HG02973 (cell line): ENCODE data around the gene RABGAP1.

ENCODE experiments used
- ATAC-seq: cut with Tn5 transposase; IDR thresholded peaks from one replicate; pipeline ENCODE4 v1.9.1; 2021; ENCODE audit warnings: moderate library complexity; ENCODE audit not compliant: unreplicated experiment

RABGAP1 gene

GRCh38 chr9:123108976-123109375 lies 168.2 kb downstream of the RABGAP1 start:
- ATAC-seq = no peak

- ATAC-seq = no peak
Observed at GRCh38 chr9:123109540-123110279, 168.9 kb downstream of the RABGAP1 start.

GRCh38 chr9:123111427-123112014 lies 170.7 kb downstream of the RABGAP1 start:
- no peak for ATAC-seq

GRCh38 chr9:123112015-123112975 lies 171.5 kb downstream of the RABGAP1 start:
- ATAC-seq = no peak

GRCh38 chr9:123113185-123113584 lies 172.4 kb downstream of the RABGAP1 start:
- ATAC-seq = no peak

GRCh38 chr9:123115146-123115913 lies 174.5 kb downstream of the RABGAP1 start:
- no peak for ATAC-seq

- ATAC-seq = no peak
Observed at GRCh38 chr9:123116036-123116435, 175.2 kb downstream of the RABGAP1 start.

GRCh38 chr9:123119566-123119965 lies 178.7 kb downstream of the RABGAP1 start:
- ATAC-seq = no peak

GRCh38 chr9:123120131-123120530 lies 179.3 kb downstream of the RABGAP1 start:
- no peak for ATAC-seq

- no peak for ATAC-seq
Observed at GRCh38 chr9:123120953-123121352, 180.1 kb downstream of the RABGAP1 start.

- no peak for ATAC-seq
Observed at GRCh38 chr9:123121457-123121856, 180.6 kb downstream of the RABGAP1 start.

- no peak for ATAC-seq
Observed at GRCh38 chr9:123127512-123128075, 186.8 kb downstream of the RABGAP1 start.

- ATAC-seq = no peak
Observed at GRCh38 chr9:123128591-123128990, 187.8 kb downstream of the RABGAP1 start.

GRCh38 chr9:123129423-123129822 lies 188.6 kb downstream of the RABGAP1 start:
- ATAC-seq = no peak

- ATAC-seq = no peak
Observed at GRCh38 chr9:123131258-123131657, 190.4 kb downstream of the RABGAP1 start.

GRCh38 chr9:123131993-123132392 lies 191.2 kb downstream of the RABGAP1 start:
- ATAC-seq = no peak

GRCh38 chr9:123132696-123133095 lies 191.9 kb downstream of the RABGAP1 start:
- ATAC-seq = no peak

GRCh38 chr9:123135430-123135829 lies 194.6 kb downstream of the RABGAP1 start:
- ATAC-seq = no peak

- no peak for ATAC-seq
Observed at GRCh38 chr9:123138163-123138562, 197.3 kb downstream of the RABGAP1 start.

GRCh38 chr9:123149067-123149466 lies 208.2 kb downstream of the RABGAP1 start:
- ATAC-seq = no peak
